ENCODE data around the gene DNAI1. TPM values are rescaled to one million over a fixed set of nuclear protein-coding genes. Genes with fewer than 3 reads are reported as not detected.

The DNAI1 gene
- total and polyA plus RNA-seq, 4 donors: 4.6 to 26.2 (median 9.2) TPM

DNA sequence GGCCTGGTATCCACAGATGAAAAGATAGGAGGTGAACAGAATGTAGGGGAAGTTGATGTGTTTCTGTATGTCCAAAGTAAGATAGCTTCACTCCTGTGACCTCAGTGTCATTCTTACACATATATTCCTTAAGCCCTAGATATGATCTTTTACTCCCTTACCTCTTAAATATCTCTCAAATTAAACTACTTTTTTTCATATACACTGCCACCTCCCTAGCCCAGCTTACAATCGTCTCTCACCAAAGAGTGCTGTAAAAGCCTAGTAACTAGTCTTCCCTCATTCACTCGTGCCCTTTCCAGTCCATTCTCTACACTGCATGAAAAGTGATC lies 5.3 kb downstream of the DNAI1 start:
- Histone ChIP-seq H3K27me3 (ENCODE audit: control insufficient read depth in 3 of 3, insufficient read depth in 3 of 3, low read length in 2 of 3) (peaks cover 0 to 13% (median 2%) of the 10 kb centered on the region in 3 donors), H3K4me1 (ENCODE audit: control insufficient read depth in 5 of 5, insufficient read depth in 5 of 5, low read length in 5 of 5) (peaks cover 0 to 2% (median 1%) of the 10 kb centered on the region in 5 donors), H3K4me3 (no peak overlapping the region), H3K36me3 (ENCODE audit: control insufficient read depth in 4 of 4, insufficient read depth in 4 of 4, low read length in 4 of 4) (no peaks in the 10 kb centered on the region), H3K9ac (ENCODE audit: insufficient read depth in 1 of 2, low read length in 2 of 2) (no peak overlapping the region), H3K9me3 (ENCODE audit: control insufficient read depth in 4 of 4, insufficient read depth in 3 of 4, low read length in 3 of 4) (no peaks in the 10 kb centered on the region), H3K27ac (ENCODE audit: low read depth in 1 of 2, low read length in 1 of 2) (no peak overlapping the region)
- no peak for DNase-seq
- WGBS, 2 donors: 79 to 88% methylated on average over 2 of the region's 2 CpGs
- ATAC-seq (ENCODE audit: insufficient read depth, low FRiP score): no peak
- no peak for TF ChIP-seq CTCF (IDR thresholded peaks at IDR 0.05; ENCODE audit: control extremely low read depth, extremely low read depth)

GRCh38 chr9:34464571-34464970 lies 6.0 kb downstream of the DNAI1 start:
- DNase-seq (no peak), ATAC-seq (ENCODE audit: insufficient read depth, low FRiP score) (no peak)
- Histone ChIP-seq H3K4me3 (no peak overlapping the region), H3K27me3 (ENCODE audit: control insufficient read depth in 3 of 3, insufficient read depth in 3 of 3, low read length in 2 of 3) (peaks cover 0 to 13% (median 2%) of the 10 kb centered on the region in 3 donors), H3K27ac (ENCODE audit: low read depth in 1 of 2, low read length in 1 of 2) (no peak overlapping the region), H3K4me1 (ENCODE audit: control insufficient read depth in 5 of 5, insufficient read depth in 5 of 5, low read length in 5 of 5) (peaks cover 0 to 2% (median 0%) of the 10 kb centered on the region in 5 donors), H3K9me3 (ENCODE audit: control insufficient read depth in 4 of 4, insufficient read depth in 3 of 4, low read length in 3 of 4) (no peaks in the 10 kb centered on the region), H3K36me3 (ENCODE audit: control insufficient read depth in 4 of 4, insufficient read depth in 4 of 4, low read length in 4 of 4) (no peaks in the 10 kb centered on the region), H3K9ac (ENCODE audit: insufficient read depth in 1 of 2, low read length in 2 of 2) (no peak overlapping the region)
- WGBS, 2 donors: 80 to 85% methylated on average over 2 of the region's 2 CpGs
- no peak for TF ChIP-seq CTCF (IDR thresholded peaks at IDR 0.05; ENCODE audit: control extremely low read depth, extremely low read depth)

- H3K27me3 ChIP-seq (ENCODE audit: control insufficient read depth in 3 of 3, insufficient read depth in 3 of 3, low read length in 2 of 3): peaks cover 0 to 9% (median 2%) of the 10 kb centered on the region in 3 donors
- no peak for TF ChIP-seq CTCF (IDR thresholded peaks at IDR 0.05; ENCODE audit: control extremely low read depth, extremely low read depth)
- no peaks in the 10 kb centered on the region for H3K9me3 ChIP-seq (ENCODE audit: control insufficient read depth in 4 of 4, insufficient read depth in 3 of 4, low read length in 3 of 4)
- no peaks in the 10 kb centered on the region for H3K36me3 ChIP-seq (ENCODE audit: control insufficient read depth in 4 of 4, insufficient read depth in 4 of 4, low read length in 4 of 4)
- no peak overlapping the region for H3K4me3 ChIP-seq
- H3K9ac ChIP-seq (ENCODE audit: insufficient read depth in 1 of 2, low read length in 2 of 2): no peak overlapping the region
- no peak overlapping the region for H3K27ac ChIP-seq (ENCODE audit: low read depth in 1 of 2, low read length in 1 of 2)
- WGBS, 2 donors: 29 to 31% methylated on average over 1 of the region's 1 CpG
- no peak for ATAC-seq (ENCODE audit: insufficient read depth, low FRiP score)
- H3K4me1 ChIP-seq (ENCODE audit: control insufficient read depth in 5 of 5, insufficient read depth in 5 of 5, low read length in 5 of 5): peaks cover 0 to 2% (median 0%) of the 10 kb centered on the region in 5 donors
- DNase-seq: no peak
Measured at GRCh38 chr9:34465468-34465867, 6.9 kb downstream of the DNAI1 start.

DNA sequence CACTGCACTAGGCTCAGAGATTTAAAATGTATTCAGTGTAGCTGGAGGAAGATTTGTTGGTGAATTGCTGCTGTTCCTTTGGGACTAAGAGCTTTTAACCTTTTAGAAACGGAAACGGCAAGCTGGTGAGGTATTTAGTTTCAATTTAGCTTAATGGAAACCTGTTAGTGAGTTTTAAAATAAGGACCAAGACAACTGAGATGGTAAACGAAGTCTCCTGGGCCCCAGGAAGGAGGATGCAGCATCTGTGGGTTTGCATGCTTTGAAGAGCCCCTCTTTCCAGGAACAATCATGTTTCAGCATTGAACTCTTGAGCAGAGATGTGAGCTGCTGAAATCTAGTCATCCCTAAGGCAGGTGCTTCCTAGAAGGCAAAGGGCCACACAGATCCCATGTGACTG lies 16.5 kb downstream of the DNAI1 start:
- no peak for TF ChIP-seq CTCF (IDR thresholded peaks at IDR 0.05; ENCODE audit: control extremely low read depth, extremely low read depth)
- ATAC-seq (ENCODE audit: insufficient read depth, low FRiP score): no peak
- 58 to 66% methylated on average over 3 of the region's 3 CpGs for WGBS, 2 donors
- no peaks in the 10 kb centered on the region for H3K9me3 ChIP-seq (ENCODE audit: control insufficient read depth in 4 of 4, insufficient read depth in 3 of 4, low read length in 3 of 4)
- no peak overlapping the region for H3K9ac ChIP-seq (ENCODE audit: insufficient read depth in 1 of 2, low read length in 2 of 2)
- H3K4me1 ChIP-seq (ENCODE audit: control insufficient read depth in 5 of 5, insufficient read depth in 5 of 5, low read length in 5 of 5): no peaks in the 10 kb centered on the region
- DNase-seq: no peak
- H3K27me3 ChIP-seq (ENCODE audit: control insufficient read depth in 3 of 3, insufficient read depth in 3 of 3, low read length in 2 of 3): peaks cover 0 to 5% (median 0%) of the 10 kb centered on the region in 3 donors
- no peak overlapping the region for H3K4me3 ChIP-seq
- no peaks in the 10 kb centered on the region for H3K36me3 ChIP-seq (ENCODE audit: control insufficient read depth in 4 of 4, insufficient read depth in 4 of 4, low read length in 4 of 4)
- H3K27ac ChIP-seq (ENCODE audit: low read depth in 1 of 2, low read length in 1 of 2): no peak overlapping the region
